GM21515 (cell line): Measurements from ENCODE around the gene CAMSAP1.

ENCODE experiments used
- ATAC-seq: cut with Tn5 transposase; IDR thresholded peaks from one replicate; pipeline ENCODE4 v1.9.1; 2021; ENCODE audit not compliant: unreplicated experiment

The CAMSAP1 gene

GRCh38 chr9:135939351-135940265 is 32.3 kb upstream of the CAMSAP1 start:
- no peak for ATAC-seq

- no peak for ATAC-seq
Observed at GRCh38 chr9:135937521-135938489, 30.5 kb upstream of the CAMSAP1 start.

GRCh38 chr9:135933114-135933513 is 25.8 kb upstream of the CAMSAP1 start:
- ATAC-seq = no peak

- no peak for ATAC-seq
Observed at GRCh38 chr9:135932656-135933055, 25.3 kb upstream of the CAMSAP1 start.

GRCh38 chr9:135931349-135931820 is 24.0 kb upstream of the CAMSAP1 start:
- ATAC-seq = no peak

GRCh38 chr9:135930446-135931345 is 23.4 kb upstream of the CAMSAP1 start:
- no peak for ATAC-seq

GRCh38 chr9:135929656-135930445 is 22.5 kb upstream of the CAMSAP1 start:
- no peak for ATAC-seq

- ATAC-seq = no peak
Observed at GRCh38 chr9:135928731-135929655, 21.6 kb upstream of the CAMSAP1 start.

GRCh38 chr9:135928074-135928730 is 20.9 kb upstream of the CAMSAP1 start:
- ATAC-seq = no peak

- ATAC-seq = no peak
Observed at GRCh38 chr9:135927195-135928013, 20.1 kb upstream of the CAMSAP1 start.

GRCh38 chr9:135926402-135927194 is 19.3 kb upstream of the CAMSAP1 start:
- ATAC-seq = no peak

- ATAC-seq = no peak
Observed at GRCh38 chr9:135925496-135926133, 18.3 kb upstream of the CAMSAP1 start.

- no peak for ATAC-seq
Observed at GRCh38 chr9:135924628-135925338, 17.4 kb upstream of the CAMSAP1 start.

- ATAC-seq = no peak
Observed at GRCh38 chr9:135923508-135923907, 16.2 kb upstream of the CAMSAP1 start.

- ATAC-seq = no peak
Observed at GRCh38 chr9:135921749-135922310, 14.5 kb upstream of the CAMSAP1 start.
